Activated B cell treated with CpG ODN at 0.5 μM for 24 hours (primary cell): ENCODE data around the gene PCLO. TPM values are rescaled to one million over a fixed set of nuclear protein-coding genes. Genes with fewer than 3 reads are reported as not detected.
"Not testable (repeated sequence)": the region's sequence is repeated elsewhere in the genome, so short reads cannot be mapped to it uniquely, and the experiment has no call there.

Experiments
- ATAC-seq: fragments of 200-7000 bp; cut with Tn5 transposase; one replicate; pipeline ENCODE4 v1.10.0; 2021; ENCODE audit warnings: low read depth, mild to moderate bottlenecking, moderate library complexity
- CTCF ChIA-PET: fragments of 350-600 bp; sonication (Branson Sonifier 250); formaldehyde crosslinking; loops from one replicate; lab custom pipeline; 2021; ENCODE audit warnings: antibody characterized with exemption; lab: Charles Lee
- POLR2A ChIA-PET: fragments of 350-600 bp; sonication (Branson Sonifier 250); formaldehyde crosslinking; loops from one replicate; lab custom pipeline; 2021; ENCODE audit warnings: antibody characterized with exemption; lab: Charles Lee
- DNase-seq: peaks from one replicate; pipeline ENCODE4 v3.0.0; 2022
- H3K27ac Mint-ChIP-seq: one replicate; pipeline ENCODE4 v1.8.0; 2020; ENCODE audit warnings: mixed read lengths
- H3K27me3 Mint-ChIP-seq: one replicate; pipeline ENCODE4 v1.8.0; 2021; ENCODE audit warnings: mixed read lengths
- H3K36me3 Mint-ChIP-seq: one replicate; pipeline ENCODE4 v1.8.0; 2021; ENCODE audit warnings: low read depth, mixed read lengths
- H3K4me1 Mint-ChIP-seq: one replicate; pipeline ENCODE4 v1.8.0; 2021; ENCODE audit warnings: mixed read lengths
- H3K4me3 Mint-ChIP-seq: one replicate; pipeline ENCODE4 v1.8.0; 2020; ENCODE audit warnings: mild to moderate bottlenecking, mixed read lengths
- H3K9me3 Mint-ChIP-seq: one replicate; pipeline ENCODE4 v1.8.0; 2020; ENCODE audit warnings: mixed read lengths
- intact Hi-C: fragments of 100-400 bp; cut with micrococcal nuclease; formaldehyde crosslinking; loops from one replicate; pipeline ENCODE4 v1.15.1; 2024
- total RNA-seq: library from RNA; stranded (reverse); gene quantifications from 2 replicates; pipeline ENCODE4 v1.2.3, GENCODE V29; 2022
- TF ChIP-seq, protein P1 (sequence below): fragments of 200-600 bp; IDR thresholded peaks from one replicate; pipeline ENCODE4 v1.8.0; 2022; ENCODE audit warnings: antibody characterized with exemption, mild to moderate bottlenecking

Gene PCLO
- total RNA-seq, 1 donor from 2014 or later: 0.07 TPM

DNA sequence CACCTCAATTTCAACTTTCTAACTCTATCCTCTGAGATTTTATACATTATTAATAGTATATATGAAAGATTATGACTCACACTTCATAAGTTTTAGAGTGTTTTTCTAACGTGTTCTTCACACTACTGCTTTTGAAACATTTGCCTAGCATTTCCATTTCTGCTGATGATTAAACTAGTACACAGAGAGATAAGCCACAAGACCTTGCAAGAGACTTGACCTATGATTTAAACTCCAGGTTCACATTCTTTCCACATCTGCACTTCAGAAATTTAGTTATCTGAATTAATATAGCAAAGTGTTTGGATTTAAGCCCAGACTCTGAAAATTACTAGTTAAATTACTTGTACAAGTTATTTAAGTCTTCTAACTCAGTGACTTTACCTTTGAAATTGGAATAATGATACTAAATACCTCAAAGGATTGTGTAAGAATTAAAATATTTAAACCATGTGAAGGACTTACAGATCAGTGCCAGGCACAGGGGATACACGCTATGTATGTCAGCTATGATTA, 66.6 kb downstream of the PCLO start:
- ATAC-seq (no peak), DNase-seq (no peak)
- Mint-ChIP-seq H3K36me3 (no peaks in the 10 kb centered on the region), H3K4me3 (no peak overlapping the region), H3K27ac (no peak overlapping the region), H3K27me3 (no peaks in the 10 kb centered on the region), H3K9me3 (peaks cover 3% of the 10 kb centered on the region), H3K4me1 (no peaks in the 10 kb centered on the region)
- intact Hi-C loops: no loop called here
- CTCF ChIA-PET: no interaction called here
- POLR2A ChIA-PET: no interaction called here
- TF ChIP-seq, protein P1, sequence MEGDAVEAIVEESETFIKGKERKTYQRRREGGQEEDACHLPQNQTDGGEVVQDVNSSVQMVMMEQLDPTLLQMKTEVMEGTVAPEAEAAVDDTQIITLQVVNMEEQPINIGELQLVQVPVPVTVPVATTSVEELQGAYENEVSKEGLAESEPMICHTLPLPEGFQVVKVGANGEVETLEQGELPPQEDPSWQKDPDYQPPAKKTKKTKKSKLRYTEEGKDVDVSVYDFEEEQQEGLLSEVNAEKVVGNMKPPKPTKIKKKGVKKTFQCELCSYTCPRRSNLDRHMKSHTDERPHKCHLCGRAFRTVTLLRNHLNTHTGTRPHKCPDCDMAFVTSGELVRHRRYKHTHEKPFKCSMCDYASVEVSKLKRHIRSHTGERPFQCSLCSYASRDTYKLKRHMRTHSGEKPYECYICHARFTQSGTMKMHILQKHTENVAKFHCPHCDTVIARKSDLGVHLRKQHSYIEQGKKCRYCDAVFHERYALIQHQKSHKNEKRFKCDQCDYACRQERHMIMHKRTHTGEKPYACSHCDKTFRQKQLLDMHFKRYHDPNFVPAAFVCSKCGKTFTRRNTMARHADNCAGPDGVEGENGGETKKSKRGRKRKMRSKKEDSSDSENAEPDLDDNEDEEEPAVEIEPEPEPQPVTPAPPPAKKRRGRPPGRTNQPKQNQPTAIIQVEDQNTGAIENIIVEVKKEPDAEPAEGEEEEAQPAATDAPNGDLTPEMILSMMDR: no peak

GRCh38 chr7:83085299-83085698, 77.4 kb downstream of the PCLO start:
- Mint-ChIP-seq H3K4me1 (no peaks in the 10 kb centered on the region), H3K27ac (no peak overlapping the region), H3K36me3 (no peaks in the 10 kb centered on the region), H3K9me3 (no peaks in the 10 kb centered on the region), H3K27me3 (no peaks in the 10 kb centered on the region), H3K4me3 (no peak overlapping the region)
- no peak for ATAC-seq
- intact Hi-C loops: no loop called here
- DNase-seq: no peak
- TF ChIP-seq, protein P1: no peak
- CTCF ChIA-PET: no interaction called here
- POLR2A ChIA-PET: no interaction called here

DNA sequence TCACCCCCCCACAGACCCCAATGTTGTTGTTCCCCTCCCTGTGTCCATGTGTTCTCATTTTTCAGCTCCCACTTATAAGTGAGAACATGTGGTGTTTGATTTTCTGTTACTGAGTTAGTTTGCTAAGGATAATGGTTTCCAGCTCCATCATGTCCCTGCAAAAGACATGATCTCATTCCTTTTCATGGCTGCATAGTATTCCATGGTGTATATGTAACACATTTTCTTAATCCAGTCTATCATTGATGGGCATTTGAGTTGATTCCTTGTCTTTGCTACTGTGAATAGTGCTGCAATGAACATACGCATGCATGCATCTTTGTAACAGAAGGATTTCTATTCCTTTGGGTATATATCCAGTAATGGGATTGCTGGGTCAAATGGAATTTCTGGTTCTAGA, 82.8 kb downstream of the PCLO start:
- CTCF ChIA-PET, DNase-seq, H3K27ac Mint-ChIP-seq, H3K9me3 Mint-ChIP-seq, intact Hi-C loops, H3K4me1 Mint-ChIP-seq, H3K27me3 Mint-ChIP-seq, ATAC-seq, POLR2A ChIA-PET, H3K4me3 Mint-ChIP-seq, H3K36me3 Mint-ChIP-seq: not testable (repeated sequence)

DNA sequence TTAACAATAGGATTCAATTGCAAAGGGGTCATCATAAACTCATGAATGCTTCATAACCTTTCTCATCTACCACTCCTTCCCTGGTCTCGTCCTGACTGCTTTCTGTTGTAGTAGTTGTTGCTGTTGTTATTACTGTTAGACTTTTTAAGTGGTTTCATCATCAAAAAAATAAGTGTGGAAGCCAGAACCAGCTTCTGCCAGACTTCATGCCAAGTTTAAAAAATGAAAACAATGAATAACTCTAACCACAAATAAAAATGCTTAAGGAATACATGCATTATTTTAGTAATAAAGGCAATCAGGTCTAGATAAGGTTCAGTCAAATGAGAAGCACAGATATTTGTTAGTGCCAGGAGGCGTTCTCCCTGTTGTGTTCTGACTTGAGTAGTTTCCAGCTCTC, 85.4 kb downstream of the PCLO start:
- CTCF ChIA-PET: no interaction called here
- Mint-ChIP-seq H3K4me1 (no peaks in the 10 kb centered on the region), H3K4me3 (no peak overlapping the region), H3K9me3 (peaks cover 3% of the 10 kb centered on the region), H3K27me3 (no peaks in the 10 kb centered on the region), H3K36me3 (no peaks in the 10 kb centered on the region), H3K27ac (no peak overlapping the region)
- intact Hi-C loops: no loop called here
- TF ChIP-seq, protein P1: no peak
- POLR2A ChIA-PET: no interaction called here
- ATAC-seq (no peak), DNase-seq (no peak)

DNA sequence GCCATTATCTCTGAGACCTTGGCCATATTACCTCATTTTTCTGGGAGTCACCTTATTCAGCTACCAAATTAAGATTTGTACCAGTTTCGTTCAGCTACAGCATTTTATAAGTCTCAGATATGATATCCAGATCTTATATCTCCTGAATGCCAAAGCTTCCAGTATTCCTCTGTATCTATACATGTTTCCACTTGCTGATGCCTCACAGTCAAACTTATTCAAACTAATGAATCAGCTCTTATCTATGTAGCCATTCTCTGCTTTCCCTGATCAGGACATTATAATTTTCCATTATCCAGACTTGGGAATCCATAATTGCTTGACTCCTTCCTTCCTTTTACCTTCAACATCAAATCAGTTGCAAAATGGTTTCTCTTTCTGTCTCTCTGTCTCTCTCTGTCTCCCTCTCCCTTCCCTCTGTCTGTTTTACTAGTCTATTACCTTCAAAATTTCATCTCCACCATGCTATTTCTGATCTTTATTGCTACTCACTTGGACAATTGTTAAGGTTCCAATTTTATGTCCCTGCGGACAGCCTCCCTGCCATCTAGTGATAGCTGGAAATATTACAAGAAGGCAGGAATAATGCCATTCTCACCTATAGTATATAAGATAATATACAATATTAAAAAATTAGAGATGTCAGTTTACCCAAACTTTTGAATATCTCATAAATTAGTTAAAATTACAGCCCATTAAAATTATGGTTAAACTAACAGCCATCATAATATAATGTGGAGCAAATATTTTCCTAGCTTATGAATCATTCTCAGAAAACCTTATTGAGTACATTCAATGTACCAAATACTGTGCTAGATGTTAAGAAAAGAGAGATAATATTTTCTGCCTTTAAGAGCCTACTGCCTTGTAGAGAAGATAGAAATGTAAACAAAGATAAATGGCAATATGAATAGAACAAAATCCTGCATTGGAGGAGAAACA, 89.8 kb downstream of the PCLO start:
- DNase-seq (no peak), ATAC-seq (no peak)
- Mint-ChIP-seq H3K4me3 (no peak overlapping the region), H3K9me3 (peaks cover 2% of the 10 kb centered on the region), H3K27ac (no peak overlapping the region), H3K27me3 (no peaks in the 10 kb centered on the region), H3K4me1 (no peaks in the 10 kb centered on the region), H3K36me3 (no peaks in the 10 kb centered on the region)
- TF ChIP-seq, protein P1: no peak
- intact Hi-C loops: no loop called here
- CTCF ChIA-PET: no interaction called here
- POLR2A ChIA-PET: no interaction called here
